Measurements from ENCODE around the gene ZNF512B.
"Not testable (repeated sequence)": the region's sequence is repeated elsewhere in the genome, so short reads cannot be mapped to it uniquely, and the experiment has no call there.

The ZNF512B gene

GRCh38 chr20:63964412-63964811 lies 5.3 kb downstream of the ZNF512B start:
- DNase-seq (ENCODE audit: low spot score) = no peak
- H3K4me3 ChIP-seq = no peak overlapping the region
- no peak for TF ChIP-seq CTCF (IDR thresholded peaks at IDR 0.05)

GRCh38 chr20:63963784-63964301 lies 5.9 kb downstream of the ZNF512B start:
- DNase-seq (ENCODE audit: low spot score) = no peak
- Histone ChIP-seq H3K4me3 (no peak overlapping the region), H3K27ac (no peak overlapping the region)
- no peak for TF ChIP-seq CTCF (IDR thresholded peaks at IDR 0.05)

More at GRCh38 chr20:63964412-63964811, 5.3 kb downstream of the ZNF512B start:
- H3K27ac ChIP-seq = no peak overlapping the region

GRCh38 chr20:63963348-63963741 lies 6.4 kb downstream of the ZNF512B start:
- no peak for TF ChIP-seq CTCF (IDR thresholded peaks at IDR 0.05)
- DNase-seq (ENCODE audit: low spot score) = no peak
- Histone ChIP-seq H3K27ac (no peak overlapping the region), H3K4me3 (no peak overlapping the region)

GRCh38 chr20:63962426-63963347 lies 7.0 kb downstream of the ZNF512B start:
- no peak for TF ChIP-seq CTCF (IDR thresholded peaks at IDR 0.05)
- no peak overlapping the region for H3K27ac ChIP-seq

GRCh38 chr20:63961664-63962425 lies 7.9 kb downstream of the ZNF512B start:
- no peak for TF ChIP-seq CTCF (IDR thresholded peaks at IDR 0.05)
- Histone ChIP-seq H3K4me3 (no peak overlapping the region), H3K27ac (no peak overlapping the region)
- no peak for DNase-seq (ENCODE audit: low spot score)

More at GRCh38 chr20:63962426-63963347, 7.0 kb downstream of the ZNF512B start:
- no peak for DNase-seq (ENCODE audit: low spot score)
- no peak overlapping the region for H3K4me3 ChIP-seq

- not testable (repeated sequence) for H3K27ac ChIP-seq; H3K4me3 ChIP-seq; DNase-seq (ENCODE audit: low spot score)
Measured at GRCh38 chr20:63960654-63961621, 8.8 kb downstream of the ZNF512B start.
